Measurements from ENCODE around the gene GREB1. TPM values are rescaled to one million over a fixed set of nuclear protein-coding genes. Genes with fewer than 3 reads are reported as not detected.

The GREB1 gene
- total and polyA plus RNA-seq, 8 donors: 3.5 to 16.1 (median 5.9) TPM

DNA sequence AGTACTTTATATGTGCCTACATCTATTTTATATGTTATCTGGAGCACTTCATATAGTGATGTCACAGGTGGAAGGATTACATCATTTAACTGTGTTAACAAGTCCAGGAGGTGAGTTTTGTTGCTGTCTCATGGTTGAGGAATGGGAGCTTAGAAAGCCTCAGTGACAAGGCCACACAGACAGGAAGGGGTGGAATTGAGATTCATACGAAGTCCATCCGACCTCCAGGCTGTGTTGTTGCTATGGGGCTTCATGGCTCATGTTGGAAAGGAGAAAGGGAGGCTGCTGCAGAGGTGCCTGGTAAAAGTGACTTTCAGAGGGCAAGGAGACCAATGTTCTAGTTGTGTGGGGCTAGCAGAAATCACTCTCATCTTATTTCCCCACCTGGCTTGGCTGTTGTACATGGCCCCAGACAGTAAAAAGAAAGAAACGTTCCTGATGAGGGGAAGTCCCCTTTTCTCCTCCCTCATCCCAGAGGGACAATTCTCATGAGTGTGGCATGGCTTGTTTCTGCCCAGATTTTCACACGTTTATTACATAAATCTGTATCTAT, 31.0 kb upstream of the GREB1 start:
- Histone ChIP-seq H3K27me3 (no peaks in the 10 kb centered on the region), H3K36me3 (no peaks in the 10 kb centered on the region), H3K9me3 (no peaks in the 10 kb centered on the region), H3K4me3 (no peak overlapping the region), H3K27ac (no peak overlapping the region), H3K4me1 (peaks cover 10 to 15% (median 12%) of the 10 kb centered on the region in 3 donors)
- TF ChIP-seq, protein P1, sequence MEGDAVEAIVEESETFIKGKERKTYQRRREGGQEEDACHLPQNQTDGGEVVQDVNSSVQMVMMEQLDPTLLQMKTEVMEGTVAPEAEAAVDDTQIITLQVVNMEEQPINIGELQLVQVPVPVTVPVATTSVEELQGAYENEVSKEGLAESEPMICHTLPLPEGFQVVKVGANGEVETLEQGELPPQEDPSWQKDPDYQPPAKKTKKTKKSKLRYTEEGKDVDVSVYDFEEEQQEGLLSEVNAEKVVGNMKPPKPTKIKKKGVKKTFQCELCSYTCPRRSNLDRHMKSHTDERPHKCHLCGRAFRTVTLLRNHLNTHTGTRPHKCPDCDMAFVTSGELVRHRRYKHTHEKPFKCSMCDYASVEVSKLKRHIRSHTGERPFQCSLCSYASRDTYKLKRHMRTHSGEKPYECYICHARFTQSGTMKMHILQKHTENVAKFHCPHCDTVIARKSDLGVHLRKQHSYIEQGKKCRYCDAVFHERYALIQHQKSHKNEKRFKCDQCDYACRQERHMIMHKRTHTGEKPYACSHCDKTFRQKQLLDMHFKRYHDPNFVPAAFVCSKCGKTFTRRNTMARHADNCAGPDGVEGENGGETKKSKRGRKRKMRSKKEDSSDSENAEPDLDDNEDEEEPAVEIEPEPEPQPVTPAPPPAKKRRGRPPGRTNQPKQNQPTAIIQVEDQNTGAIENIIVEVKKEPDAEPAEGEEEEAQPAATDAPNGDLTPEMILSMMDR (IDR thresholded peaks at IDR 0.05): no peak
- FAIRE-seq (no peak), DNase-seq (no peak), ATAC-seq (no peak)
- intact Hi-C loops (cut with DNase I): no loop called here
- 84 to 85% methylated on average over 4 of the region's 4 CpGs for WGBS, 2 donors

DNA sequence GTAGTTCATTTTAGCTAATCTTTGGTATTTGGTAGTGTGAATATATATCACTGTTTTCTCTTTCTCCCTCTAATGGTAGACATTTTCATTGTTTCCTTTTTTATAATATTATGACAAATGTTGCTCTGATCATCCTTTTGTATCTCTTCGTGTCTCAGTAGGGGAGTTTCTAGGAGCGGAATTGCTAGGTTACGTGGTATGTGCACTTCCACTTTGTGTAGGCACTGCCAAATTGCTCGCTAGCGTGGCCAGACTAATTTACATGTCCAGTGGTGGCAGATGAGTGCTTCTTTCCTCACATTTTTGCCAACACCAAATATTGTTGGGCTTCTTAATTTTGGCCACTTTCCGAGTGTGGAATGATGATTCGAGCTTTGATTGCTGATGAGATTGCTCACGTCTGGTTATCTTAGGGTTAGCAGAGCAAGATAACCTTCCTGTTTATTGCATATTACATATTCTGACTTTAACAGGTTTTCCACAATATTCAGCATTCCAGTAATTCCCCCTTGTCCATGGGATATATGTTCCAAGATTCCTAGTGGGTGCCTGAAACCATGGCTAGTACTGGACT, 30.4 kb upstream of the GREB1 start:
- Histone ChIP-seq H3K27ac (no peak overlapping the region), H3K36me3 (no peaks in the 10 kb centered on the region), H3K4me3 (no peak overlapping the region), H3K4me1 (peaks cover 10 to 13% (median 11%) of the 10 kb centered on the region in 3 donors), H3K9me3 (no peaks in the 10 kb centered on the region), H3K27me3 (no peaks in the 10 kb centered on the region)
- FAIRE-seq (no peak), DNase-seq (no peak), ATAC-seq (no peak)
- TF ChIP-seq, protein P1 (IDR thresholded peaks at IDR 0.05): no peak
- intact Hi-C loops (cut with DNase I): no loop called here
- 65 to 67% methylated on average over 8 of the region's 8 CpGs for WGBS, 2 donors

DNA sequence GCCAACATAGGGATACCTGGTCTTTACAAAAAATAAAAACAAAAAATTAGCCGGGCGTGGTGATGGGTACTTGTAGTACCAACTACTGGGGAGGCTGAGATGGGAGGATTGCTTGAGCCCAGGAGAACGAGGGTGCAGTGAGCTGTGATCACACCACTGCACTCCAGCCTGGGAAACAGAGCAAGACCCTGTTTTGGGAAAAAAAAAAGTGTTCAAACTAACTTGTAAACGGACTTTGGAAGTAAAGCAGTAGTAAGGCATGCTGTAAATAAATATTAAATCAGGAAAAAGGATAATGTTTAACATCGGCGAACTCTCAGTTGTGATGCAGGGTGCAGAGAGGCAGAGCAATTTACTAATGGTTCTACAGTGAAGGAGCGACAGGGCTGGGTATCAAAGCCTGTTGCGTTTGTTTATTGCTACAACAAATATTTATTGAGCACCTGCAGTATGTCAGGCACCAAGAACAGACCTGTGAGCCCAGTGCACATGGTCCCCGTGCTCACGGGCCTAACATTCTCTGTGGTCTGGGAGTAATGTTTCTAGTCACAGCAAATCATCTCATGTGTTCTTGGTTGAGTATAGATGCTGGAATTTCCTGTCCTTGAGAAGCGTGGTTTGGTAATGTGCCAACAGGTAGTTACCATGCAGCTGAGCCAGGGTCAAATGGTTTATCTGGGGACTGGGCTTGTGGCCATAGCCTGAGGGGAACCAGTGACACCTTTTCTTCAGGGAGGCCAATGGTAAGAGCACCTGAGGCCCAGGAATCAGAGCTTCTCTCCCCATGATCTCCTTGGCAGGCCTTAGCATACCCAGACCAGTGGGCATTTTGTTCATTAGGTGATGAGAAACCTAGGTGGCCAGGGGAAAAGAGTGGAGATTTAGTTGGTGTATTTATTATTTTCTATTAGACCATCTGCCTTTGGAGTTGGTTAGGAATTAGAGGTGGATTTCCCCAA, 27.9 kb upstream of the GREB1 start:
- Histone ChIP-seq H3K27me3 (no peaks in the 10 kb centered on the region), H3K27ac (no peak overlapping the region), H3K36me3 (no peaks in the 10 kb centered on the region), H3K4me3 (no peak overlapping the region), H3K4me1 (peaks cover 3 to 8% (median 7%) of the 10 kb centered on the region in 3 donors), H3K9me3 (no peaks in the 10 kb centered on the region)
- 43 to 44% methylated on average over 11 of the region's 11 CpGs for WGBS, 2 donors
- TF ChIP-seq, protein P1 (IDR thresholded peaks at IDR 0.05): no peak
- DNase-seq (peak in 4 of 6 donors; percentile 27 to 50 (median 44)), ATAC-seq (peak; percentile 54 to 93 (median 74)), FAIRE-seq (no peak)
- intact Hi-C loops (cut with DNase I): no loop called here

DNA sequence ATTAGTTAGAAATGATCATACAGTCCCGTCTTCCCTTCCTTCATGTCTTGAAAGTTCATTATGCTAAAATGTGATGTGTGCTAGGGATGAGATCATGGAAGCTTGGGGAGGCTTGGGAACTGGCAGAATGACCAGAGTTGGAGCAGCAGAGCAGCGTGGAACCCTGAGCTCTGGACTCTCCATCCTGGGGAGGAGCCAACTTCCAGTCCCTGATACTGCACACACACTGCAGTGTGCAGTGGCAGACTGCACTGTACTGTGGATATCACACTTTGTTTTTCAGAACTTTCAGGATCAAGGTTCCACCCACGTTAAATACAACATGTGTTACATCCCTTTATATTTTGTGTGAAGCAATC, 27.3 kb upstream of the GREB1 start:
- no peak for DNase-seq
- H3K27ac ChIP-seq: no peak overlapping the region
- ATAC-seq: peak in 3 of 4 donors; percentile 35 to 55 (median 44)

More for the DNA sequence above, 27.3 kb upstream of the GREB1 start:
- TF ChIP-seq, protein P1 (IDR thresholded peaks at IDR 0.05): no peak
- H3K4me3 ChIP-seq: no peak overlapping the region
- intact Hi-C loops (cut with DNase I): no loop called here
- peaks cover 3 to 8% (median 7%) of the 10 kb centered on the region in 3 donors for H3K4me1 ChIP-seq
- FAIRE-seq: no peak
- H3K27me3 ChIP-seq: no peaks in the 10 kb centered on the region
- 50 to 51% methylated on average over 3 of the region's 3 CpGs for WGBS, 2 donors
- no peaks in the 10 kb centered on the region for H3K36me3 ChIP-seq
- H3K9me3 ChIP-seq: no peaks in the 10 kb centered on the region
